GM23338 (cell line): ENCODE data around the gene VSX1. TPM values are rescaled to one million over a fixed set of nuclear protein-coding genes. Genes with fewer than 3 reads are reported as not detected.
A peak's percentile ranks its signal among the peaks of the same experiment; 100 is the strongest.

Source experiments
- ATAC-seq: fragments of 200-7000 bp; cut with Tn5 transposase; 3 replicates; pipeline ENCODE4 v1.9.1; 2020
- DNase-seq: peaks from one replicate; pipeline ENCODE4 v3.0.0-alpha.2; 2015; ENCODE audit warnings: low spot score
- H2AFZ ChIP-seq: fragments of 200-600 bp; sonication (generic); 2 replicates; pipeline ENCODE4 v1.8.0; 2016; ENCODE audit warnings: antibody characterized with exemption, mild to moderate bottlenecking, moderate library complexity
- H3F3A ChIP-seq: fragments of 200-600 bp; sonication (generic); replicated peaks from 2 replicates; pipeline ENCODE4 v1.8.0; 2017; ENCODE audit warnings: antibody characterized with exemption, mixed run types, low read depth
- H3K27ac ChIP-seq: fragments of 200-600 bp; sonication (generic); 2 replicates; pipeline ENCODE4 v1.6.1; 2016; ENCODE audit warnings: low read depth
- H3K27me3 ChIP-seq: fragments of 200-600 bp; sonication (generic); 2 replicates; pipeline ENCODE4 v1.8.0; 2016; ENCODE audit warnings: mild to moderate bottlenecking, mixed run types, moderate library complexity; ENCODE audit not compliant: insufficient read depth
- H3K36me3 ChIP-seq: fragments of 200-600 bp; sonication (generic); 2 replicates; pipeline ENCODE4 v1.8.0; 2016; ENCODE audit warnings: mild to moderate bottlenecking; ENCODE audit not compliant: insufficient read depth
- H3K4me1 ChIP-seq: fragments of 200-600 bp; sonication (generic); 2 replicates; pipeline ENCODE4 v1.8.0; 2016; ENCODE audit warnings: mild to moderate bottlenecking, moderate library complexity; ENCODE audit not compliant: insufficient read depth
- H3K4me2 ChIP-seq: fragments of 200-600 bp; sonication (generic); 2 replicates; pipeline ENCODE4 v1.7.1; 2017; ENCODE audit warnings: mixed run types
- H3K4me3 ChIP-seq: fragments of 200-600 bp; sonication (generic); 2 replicates; pipeline ENCODE4 v1.6.1; 2016; ENCODE audit warnings: mixed run types
- H3K79me2 ChIP-seq: fragments of 200-600 bp; sonication (generic); replicated peaks from 2 replicates; pipeline ENCODE4 v1.8.0; 2017; ENCODE audit warnings: mild to moderate bottlenecking; ENCODE audit not compliant: insufficient read depth
- H3K9me2 ChIP-seq: fragments of 200-600 bp; sonication (generic); 2 replicates; pipeline ENCODE4 v1.8.0; 2017; ENCODE audit not compliant: insufficient read depth
- H4K20me1 ChIP-seq: fragments of 200-600 bp; sonication (generic); replicated peaks from 2 replicates; pipeline ENCODE4 v1.8.0; 2017; ENCODE audit warnings: mild to moderate bottlenecking; ENCODE audit not compliant: insufficient read depth
- H3K27ac Mint-ChIP-seq: 2 replicates; pipeline ENCODE4 v1.8.0; 2020; ENCODE audit warnings: inconsistent platforms, mild to moderate bottlenecking, moderate library complexity, mixed read lengths
- H3K27me3 Mint-ChIP-seq: 3 replicates; pipeline ENCODE4 v1.8.0; 2022; ENCODE audit warnings: low read depth, mild to moderate bottlenecking, moderate library complexity, mixed read lengths, inconsistent platforms; ENCODE audit not compliant: insufficient read depth, poor library complexity
- H3K36me3 Mint-ChIP-seq: 3 replicates; pipeline ENCODE4 v1.8.0; 2021; ENCODE audit warnings: low read depth, mild to moderate bottlenecking, inconsistent platforms, moderate library complexity, mixed read lengths
- H3K4me1 Mint-ChIP-seq: 3 replicates; pipeline ENCODE4 v1.8.0; 2020; ENCODE audit warnings: mild to moderate bottlenecking, inconsistent platforms, mixed read lengths
- H3K4me3 Mint-ChIP-seq: 3 replicates; pipeline ENCODE4 v1.8.0; 2021; ENCODE audit warnings: moderate library complexity, mild to moderate bottlenecking, inconsistent platforms, mixed read lengths
- H3K9me3 Mint-ChIP-seq: 3 replicates; pipeline ENCODE4 v1.8.0; 2020; ENCODE audit warnings: moderate library complexity, mild to moderate bottlenecking, inconsistent platforms, mixed read lengths
- JUNB ChIP-seq: IDR thresholded peaks from one replicate; pipeline ENCODE4 v1.6.1; 2016; ENCODE audit warnings: antibody characterized with exemption; ENCODE audit not compliant: unreplicated experiment
- NANOG ChIP-seq: IDR thresholded peaks from 2 replicates; pipeline ENCODE4 v1.6.1; 2016; ENCODE audit warnings: antibody characterized with exemption, borderline replicate concordance
- ZNF114 ChIP-seq: fragments of 250-450 bp; sonication (Bioruptor Pico); IDR thresholded peaks from 2 replicates; pipeline ENCODE4 v1.5.0; 2020; ENCODE audit warnings: mild to moderate bottlenecking, moderate library complexity
- polyA plus RNA-seq: library from polyadenylated mRNA; unstranded; fragments of >200 nt; fragmentation: Nextera tagmentation; extraction: Ambion mirVana; gene quantifications from 2 replicates; pipeline ENCODE4 v1.2.1, GENCODE V29; 2016
- total RNA-seq: library from RNA; depleted of rRNA; stranded (reverse); fragments of >200 nt; shearing (Covaris generic); gene quantifications from 2 replicates; pipeline ENCODE4 v1.2.3, GENCODE V29; 2014
- TF ChIP-seq, protein P1 (sequence below), 2 experiments: fragments of 200-600 bp in 1 of 2; sonication (generic) in 1 of 2; conservative IDR thresholded peaks; 2 replicates each; pipeline versions ENCODE4 v1.5.1 to v1.6.1; 2016 to 2017; ENCODE audit warnings: antibody characterized with exemption in 2 of 2, low read depth in 2 of 2, mild to moderate bottlenecking in 2 of 2, moderate library complexity in 1 of 2
- TF ChIP-seq, protein P2 (sequence below): IDR thresholded peaks from one replicate; pipeline ENCODE4 v1.6.1; 2018; ENCODE audit warnings: antibody characterized with exemption; ENCODE audit not compliant: unreplicated experiment
- TF ChIP-seq, protein P3 (sequence below): fragments of 250-450 bp; sonication (Bioruptor Pico); IDR thresholded peaks from 2 replicates; pipeline ENCODE4 v1.5.0; 2020; ENCODE audit warnings: mild to moderate bottlenecking, moderate library complexity

VSX1 gene
- total and polyA plus RNA-seq, 2 experiments from 2014 or later = 0.73 TPM; not detected in 1

DNA sequence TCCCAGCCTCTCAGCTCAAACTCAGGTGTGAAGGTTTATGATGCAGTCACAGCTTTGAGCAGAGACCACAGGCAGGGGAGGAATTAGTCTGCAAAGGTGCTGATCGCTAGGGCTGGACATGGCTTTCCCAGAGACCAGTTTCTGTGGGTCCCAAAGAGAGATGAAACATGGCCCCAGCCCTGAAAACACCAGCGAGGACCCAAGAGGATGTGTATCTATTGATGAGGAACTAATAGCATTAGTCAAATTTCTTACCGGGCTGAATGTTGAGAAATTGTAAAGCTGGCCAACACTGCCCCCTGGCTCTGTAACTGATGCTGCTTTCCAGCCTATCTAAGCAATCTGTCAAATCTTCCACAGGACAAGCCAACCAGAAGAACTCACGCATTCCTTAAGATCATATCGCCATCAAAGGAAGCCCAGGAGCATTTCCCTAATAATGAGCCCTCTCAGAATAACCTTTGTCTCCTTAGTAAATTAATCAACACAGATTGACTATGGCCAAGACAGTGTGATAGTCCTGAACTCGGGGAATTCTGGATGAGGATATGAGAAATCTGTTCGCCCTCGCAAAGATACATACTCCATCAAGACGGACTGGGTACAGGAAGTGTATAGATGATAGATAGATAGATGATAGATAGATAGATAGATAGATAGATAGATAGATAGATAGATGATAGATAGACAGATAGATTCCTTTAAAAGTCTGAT is 16.2 kb downstream of the VSX1 start:
- Mint-ChIP-seq H3K27ac (no peak overlapping the region), H3K4me1 (peaks cover under 1% of the 10 kb centered on the region; the same call in 1 of the 3 replicates), H3K9me3 (no peaks in the 10 kb centered on the region), H3K36me3 (no peaks in the 10 kb centered on the region), H3K27me3 (peaks cover 19% of the 10 kb centered on the region), H3K4me3 (no peak overlapping the region)
- Histone ChIP-seq H3K36me3 (no peaks in the 10 kb centered on the region), H3K9me2 (no peaks in the 10 kb centered on the region), H3K4me1 (no peaks in the 10 kb centered on the region), H3K4me3 (no peak overlapping the region), H4K20me1 (no peaks in the 10 kb centered on the region; the same call in 1 of the 2 replicates), H3K27me3 (peaks cover 15% of the 10 kb centered on the region), H3F3A (peaks cover 2% of the 10 kb centered on the region; the same call in 1 of the 2 replicates), H3K79me2 (no peaks in the 10 kb centered on the region), H3K27ac (no peak overlapping the region), H2AFZ (no peak overlapping the region), H3K4me2 (no peak overlapping the region)
- peak; percentile 91 for ATAC-seq
- DNase-seq = peak; percentile 79
- no peak for TF ChIP-seq ZNF114 (CRISPR knock-in tag)
- TF ChIP-seq, protein P1, sequence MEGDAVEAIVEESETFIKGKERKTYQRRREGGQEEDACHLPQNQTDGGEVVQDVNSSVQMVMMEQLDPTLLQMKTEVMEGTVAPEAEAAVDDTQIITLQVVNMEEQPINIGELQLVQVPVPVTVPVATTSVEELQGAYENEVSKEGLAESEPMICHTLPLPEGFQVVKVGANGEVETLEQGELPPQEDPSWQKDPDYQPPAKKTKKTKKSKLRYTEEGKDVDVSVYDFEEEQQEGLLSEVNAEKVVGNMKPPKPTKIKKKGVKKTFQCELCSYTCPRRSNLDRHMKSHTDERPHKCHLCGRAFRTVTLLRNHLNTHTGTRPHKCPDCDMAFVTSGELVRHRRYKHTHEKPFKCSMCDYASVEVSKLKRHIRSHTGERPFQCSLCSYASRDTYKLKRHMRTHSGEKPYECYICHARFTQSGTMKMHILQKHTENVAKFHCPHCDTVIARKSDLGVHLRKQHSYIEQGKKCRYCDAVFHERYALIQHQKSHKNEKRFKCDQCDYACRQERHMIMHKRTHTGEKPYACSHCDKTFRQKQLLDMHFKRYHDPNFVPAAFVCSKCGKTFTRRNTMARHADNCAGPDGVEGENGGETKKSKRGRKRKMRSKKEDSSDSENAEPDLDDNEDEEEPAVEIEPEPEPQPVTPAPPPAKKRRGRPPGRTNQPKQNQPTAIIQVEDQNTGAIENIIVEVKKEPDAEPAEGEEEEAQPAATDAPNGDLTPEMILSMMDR (conservative IDR thresholded peaks at IDR 0.05; ENCODE audit: low read depth in 2 of 2) = peak; percentile 78 to 85

DNA sequence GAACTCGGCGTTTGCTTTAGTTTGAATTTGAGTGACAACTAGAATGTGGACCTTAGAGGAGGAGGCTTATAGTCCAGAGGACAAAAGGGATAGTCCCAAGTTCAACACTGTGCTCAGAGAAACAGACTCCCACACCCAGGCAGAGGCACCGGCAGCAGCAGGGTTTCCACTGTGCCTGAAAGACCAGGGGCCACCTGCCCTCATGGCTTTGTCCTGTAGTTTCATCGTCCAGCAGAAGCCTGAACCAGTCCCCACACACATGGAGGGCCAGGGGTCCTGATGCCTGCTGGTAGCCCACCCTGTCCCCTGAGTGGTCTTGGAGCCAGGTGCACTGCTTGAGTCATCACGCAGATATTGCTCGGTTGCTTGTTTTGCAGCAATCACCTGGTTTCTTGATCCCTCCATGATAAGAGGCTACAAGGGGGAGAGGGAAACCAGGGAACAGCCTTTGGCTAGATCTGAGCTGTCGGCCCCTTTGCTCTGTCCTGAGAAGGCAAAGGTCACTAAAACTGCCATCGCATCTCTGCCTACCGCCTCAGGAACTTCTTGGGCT is 16.8 kb downstream of the VSX1 start:
- no peak for TF ChIP-seq ZNF114 (CRISPR knock-in tag)
- no peak for TF ChIP-seq NANOG
- no peak for TF ChIP-seq JUNB
- TF ChIP-seq, protein P2, sequence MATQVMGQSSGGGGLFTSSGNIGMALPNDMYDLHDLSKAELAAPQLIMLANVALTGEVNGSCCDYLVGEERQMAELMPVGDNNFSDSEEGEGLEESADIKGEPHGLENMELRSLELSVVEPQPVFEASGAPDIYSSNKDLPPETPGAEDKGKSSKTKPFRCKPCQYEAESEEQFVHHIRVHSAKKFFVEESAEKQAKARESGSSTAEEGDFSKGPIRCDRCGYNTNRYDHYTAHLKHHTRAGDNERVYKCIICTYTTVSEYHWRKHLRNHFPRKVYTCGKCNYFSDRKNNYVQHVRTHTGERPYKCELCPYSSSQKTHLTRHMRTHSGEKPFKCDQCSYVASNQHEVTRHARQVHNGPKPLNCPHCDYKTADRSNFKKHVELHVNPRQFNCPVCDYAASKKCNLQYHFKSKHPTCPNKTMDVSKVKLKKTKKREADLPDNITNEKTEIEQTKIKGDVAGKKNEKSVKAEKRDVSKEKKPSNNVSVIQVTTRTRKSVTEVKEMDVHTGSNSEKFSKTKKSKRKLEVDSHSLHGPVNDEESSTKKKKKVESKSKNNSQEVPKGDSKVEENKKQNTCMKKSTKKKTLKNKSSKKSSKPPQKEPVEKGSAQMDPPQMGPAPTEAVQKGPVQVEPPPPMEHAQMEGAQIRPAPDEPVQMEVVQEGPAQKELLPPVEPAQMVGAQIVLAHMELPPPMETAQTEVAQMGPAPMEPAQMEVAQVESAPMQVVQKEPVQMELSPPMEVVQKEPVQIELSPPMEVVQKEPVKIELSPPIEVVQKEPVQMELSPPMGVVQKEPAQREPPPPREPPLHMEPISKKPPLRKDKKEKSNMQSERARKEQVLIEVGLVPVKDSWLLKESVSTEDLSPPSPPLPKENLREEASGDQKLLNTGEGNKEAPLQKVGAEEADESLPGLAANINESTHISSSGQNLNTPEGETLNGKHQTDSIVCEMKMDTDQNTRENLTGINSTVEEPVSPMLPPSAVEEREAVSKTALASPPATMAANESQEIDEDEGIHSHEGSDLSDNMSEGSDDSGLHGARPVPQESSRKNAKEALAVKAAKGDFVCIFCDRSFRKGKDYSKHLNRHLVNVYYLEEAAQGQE = no peak
- TF ChIP-seq, protein P3, sequence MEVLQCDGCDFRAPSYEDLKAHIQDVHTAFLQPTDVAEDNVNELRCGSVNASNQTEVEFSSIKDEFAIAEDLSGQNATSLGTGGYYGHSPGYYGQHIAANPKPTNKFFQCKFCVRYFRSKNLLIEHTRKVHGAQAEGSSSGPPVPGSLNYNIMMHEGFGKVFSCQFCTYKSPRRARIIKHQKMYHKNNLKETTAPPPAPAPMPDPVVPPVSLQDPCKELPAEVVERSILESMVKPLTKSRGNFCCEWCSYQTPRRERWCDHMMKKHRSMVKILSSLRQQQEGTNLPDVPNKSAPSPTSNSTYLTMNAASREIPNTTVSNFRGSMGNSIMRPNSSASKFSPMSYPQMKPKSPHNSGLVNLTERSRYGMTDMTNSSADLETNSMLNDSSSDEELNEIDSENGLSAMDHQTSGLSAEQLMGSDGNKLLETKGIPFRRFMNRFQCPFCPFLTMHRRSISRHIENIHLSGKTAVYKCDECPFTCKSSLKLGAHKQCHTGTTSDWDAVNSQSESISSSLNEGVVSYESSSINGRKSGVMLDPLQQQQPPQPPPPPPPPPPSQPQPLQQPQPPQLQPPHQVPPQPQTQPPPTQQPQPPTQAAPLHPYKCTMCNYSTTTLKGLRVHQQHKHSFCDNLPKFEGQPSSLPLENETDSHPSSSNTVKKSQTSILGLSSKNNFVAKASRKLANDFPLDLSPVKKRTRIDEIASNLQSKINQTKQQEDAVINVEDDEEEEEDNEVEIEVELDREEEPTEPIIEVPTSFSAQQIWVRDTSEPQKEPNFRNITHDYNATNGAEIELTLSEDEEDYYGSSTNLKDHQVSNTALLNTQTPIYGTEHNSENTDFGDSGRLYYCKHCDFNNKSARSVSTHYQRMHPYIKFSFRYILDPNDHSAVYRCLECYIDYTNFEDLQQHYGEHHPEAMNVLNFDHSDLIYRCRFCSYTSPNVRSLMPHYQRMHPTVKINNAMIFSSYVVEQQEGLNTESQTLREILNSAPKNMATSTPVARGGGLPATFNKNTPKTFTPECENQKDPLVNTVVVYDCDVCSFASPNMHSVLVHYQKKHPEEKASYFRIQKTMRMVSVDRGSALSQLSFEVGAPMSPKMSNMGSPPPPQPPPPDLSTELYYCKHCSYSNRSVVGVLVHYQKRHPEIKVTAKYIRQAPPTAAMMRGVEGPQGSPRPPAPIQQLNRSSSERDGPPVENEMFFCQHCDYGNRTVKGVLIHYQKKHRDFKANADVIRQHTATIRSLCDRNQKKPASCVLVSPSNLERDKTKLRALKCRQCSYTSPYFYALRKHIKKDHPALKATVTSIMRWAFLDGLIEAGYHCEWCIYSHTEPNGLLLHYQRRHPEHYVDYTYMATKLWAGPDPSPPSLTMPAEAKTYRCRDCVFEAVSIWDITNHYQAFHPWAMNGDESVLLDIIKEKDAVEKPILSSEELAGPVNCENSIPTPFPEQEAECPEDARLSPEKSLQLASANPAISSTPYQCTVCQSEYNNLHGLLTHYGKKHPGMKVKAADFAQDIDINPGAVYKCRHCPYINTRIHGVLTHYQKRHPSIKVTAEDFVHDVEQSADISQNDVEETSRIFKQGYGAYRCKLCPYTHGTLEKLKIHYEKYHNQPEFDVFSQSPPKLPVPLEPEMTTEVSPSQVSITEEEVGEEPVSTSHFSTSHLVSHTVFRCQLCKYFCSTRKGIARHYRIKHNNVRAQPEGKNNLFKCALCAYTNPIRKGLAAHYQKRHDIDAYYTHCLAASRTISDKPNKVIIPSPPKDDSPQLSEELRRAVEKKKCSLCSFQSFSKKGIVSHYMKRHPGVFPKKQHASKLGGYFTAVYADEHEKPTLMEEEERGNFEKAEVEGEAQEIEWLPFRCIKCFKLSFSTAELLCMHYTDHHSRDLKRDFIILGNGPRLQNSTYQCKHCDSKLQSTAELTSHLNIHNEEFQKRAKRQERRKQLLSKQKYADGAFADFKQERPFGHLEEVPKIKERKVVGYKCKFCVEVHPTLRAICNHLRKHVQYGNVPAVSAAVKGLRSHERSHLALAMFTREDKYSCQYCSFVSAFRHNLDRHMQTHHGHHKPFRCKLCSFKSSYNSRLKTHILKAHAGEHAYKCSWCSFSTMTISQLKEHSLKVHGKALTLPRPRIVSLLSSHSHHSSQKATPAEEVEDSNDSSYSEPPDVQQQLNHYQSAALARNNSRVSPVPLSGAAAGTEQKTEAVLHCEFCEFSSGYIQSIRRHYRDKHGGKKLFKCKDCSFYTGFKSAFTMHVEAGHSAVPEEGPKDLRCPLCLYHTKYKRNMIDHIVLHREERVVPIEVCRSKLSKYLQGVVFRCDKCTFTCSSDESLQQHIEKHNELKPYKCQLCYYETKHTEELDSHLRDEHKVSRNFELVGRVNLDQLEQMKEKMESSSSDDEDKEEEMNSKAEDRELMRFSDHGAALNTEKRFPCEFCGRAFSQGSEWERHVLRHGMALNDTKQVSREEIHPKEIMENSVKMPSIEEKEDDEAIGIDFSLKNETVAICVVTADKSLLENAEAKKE (CRISPR knock-in tag) = no peak
- no peak overlapping the region for H3K4me3 ChIP-seq
- no peaks in the 10 kb centered on the region for H3K79me2 ChIP-seq
- no peaks in the 10 kb centered on the region for H3K9me2 ChIP-seq
- Mint-ChIP-seq H3K4me3 (no peak overlapping the region), H3K9me3 (no peaks in the 10 kb centered on the region), H3K27me3 (peaks cover 24% of the 10 kb centered on the region), H3K27ac (no peak overlapping the region), H3K4me1 (peaks cover 2% of the 10 kb centered on the region; the same call in 2 of the 3 replicates), H3K36me3 (no peaks in the 10 kb centered on the region)
- no peaks in the 10 kb centered on the region for H3K4me1 ChIP-seq
- ATAC-seq = no peak
- H2AFZ ChIP-seq = no peak overlapping the region
- H4K20me1 ChIP-seq = no peaks in the 10 kb centered on the region; the same call in 1 of the 2 replicates
- H3F3A ChIP-seq = peaks cover 2% of the 10 kb centered on the region; the same call in 1 of the 2 replicates
- H3K36me3 ChIP-seq = no peaks in the 10 kb centered on the region
- H3K27me3 ChIP-seq = peaks cover 21% of the 10 kb centered on the region
- no peak overlapping the region for H3K27ac ChIP-seq
- H3K4me2 ChIP-seq = no peak overlapping the region
- no peak for DNase-seq
